ENCODE data around the gene SEPTIN2.
"Not testable (repeated sequence)": the region's sequence is repeated elsewhere in the genome, so short reads cannot be mapped to it uniquely, and the experiment has no call there.

SEPTIN2 gene

GRCh38 chr2:241390301-241391206 lies 74.8 kb downstream of the SEPTIN2 start:
- no peak for DNase-seq

DNA sequence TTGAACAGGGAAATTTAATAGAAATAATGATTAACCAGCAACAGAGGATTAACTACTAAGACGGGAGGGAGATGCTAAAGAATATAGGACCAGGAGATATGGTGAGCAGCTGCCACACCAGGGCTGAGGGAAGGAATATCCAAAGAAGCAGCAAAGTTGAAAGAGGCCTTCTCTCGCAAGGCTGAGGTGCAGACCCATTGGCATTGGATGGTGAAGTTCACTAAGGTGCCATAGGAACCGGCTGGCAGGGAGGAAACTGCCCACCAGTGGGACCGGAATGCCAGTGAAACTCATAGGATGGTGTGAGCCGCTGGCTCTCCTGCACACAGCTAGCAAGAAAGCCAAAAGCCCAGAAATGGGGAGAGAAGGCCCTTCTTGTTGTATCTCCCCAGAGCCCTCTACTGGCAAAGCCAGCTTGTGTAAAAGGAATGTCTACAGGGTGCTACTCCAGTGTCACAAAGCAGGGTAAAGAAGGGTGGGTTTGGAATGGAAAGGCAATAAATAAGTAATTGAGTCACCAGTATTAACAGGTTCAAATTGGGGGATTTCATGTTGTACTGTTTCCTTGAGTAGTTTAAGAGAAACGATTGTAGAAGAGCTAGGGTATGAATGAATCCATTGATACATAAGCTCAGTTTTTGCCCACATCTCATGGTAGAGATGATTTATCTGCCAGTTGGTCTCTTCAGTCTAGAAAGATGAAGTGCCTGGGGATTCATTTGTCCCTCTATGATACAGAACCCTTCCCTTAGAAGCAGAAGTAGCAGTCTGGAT lies 76.4 kb downstream of the SEPTIN2 start:
- no peak for DNase-seq

DNA sequence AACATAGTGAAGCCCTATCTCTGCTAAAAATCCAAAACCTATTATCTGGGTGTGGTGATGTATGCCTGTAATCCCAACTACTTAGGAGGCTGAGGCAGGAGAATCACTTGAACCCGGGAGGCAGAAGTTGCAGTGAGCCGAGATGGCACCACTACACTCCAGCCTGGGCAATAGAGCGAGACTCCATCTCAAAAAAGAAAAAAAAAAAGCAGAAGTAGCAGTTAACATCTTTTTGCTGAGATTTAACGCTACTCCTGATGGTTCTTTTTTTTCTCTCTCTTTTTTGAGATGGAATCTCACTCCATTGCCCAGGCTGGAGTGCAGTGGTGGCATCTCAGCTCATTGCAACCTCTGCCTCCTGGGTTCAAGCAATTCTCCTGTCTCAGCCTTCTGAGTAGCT lies 77.0 kb downstream of the SEPTIN2 start:
- DNase-seq, result not testable (repeated sequence)

DNA sequence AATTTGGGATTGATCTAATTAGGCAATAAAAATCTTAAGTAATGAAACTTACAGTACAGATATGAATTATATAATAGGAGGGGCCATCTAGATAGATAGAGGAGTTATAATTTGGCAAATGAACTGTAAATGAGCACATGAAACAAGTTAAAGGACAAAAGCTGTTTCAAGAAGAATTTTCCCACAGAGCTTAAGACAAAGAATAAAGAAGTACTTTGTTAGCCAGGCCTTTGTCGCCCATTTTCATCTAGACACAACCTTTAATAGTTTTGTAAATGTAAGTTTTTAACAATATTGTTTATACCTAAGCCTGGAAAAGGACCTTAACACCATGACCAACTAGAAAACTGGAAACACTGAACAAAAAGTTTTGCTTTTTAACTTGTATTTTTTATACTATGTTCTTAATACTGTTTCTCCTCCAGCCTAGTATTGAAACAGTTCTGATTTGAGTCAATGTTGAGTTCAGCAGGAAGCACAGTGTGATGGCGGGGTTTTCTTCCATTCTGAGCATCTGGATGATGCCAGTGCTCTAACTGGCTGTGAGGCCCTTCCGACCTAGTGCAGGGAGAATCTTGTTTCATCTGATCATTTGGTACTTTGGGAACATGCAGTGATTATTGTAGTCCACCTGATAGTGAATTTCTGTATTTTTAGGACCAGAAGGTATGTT lies 77.9 kb downstream of the SEPTIN2 start:
- no peak for DNase-seq

GRCh38 chr2:241396809-241397208 lies 81.1 kb downstream of the SEPTIN2 start:
- not testable (repeated sequence) for DNase-seq

- DNase-seq, result no peak
These were observed 84.5 kb downstream of the SEPTIN2 start for GRCh38 chr2:241399941-241400922.

Data from activated CD4-positive, alpha-beta T cell treated with anti-CD3 and anti-CD28 coated beads, Interleukin-2, amount 50 U/mL, for 4 hours (primary cell).